Testis (tissue), 3 donors: ENCODE data around the gene DDT. TPM values are rescaled to one million over a fixed set of nuclear protein-coding genes. Genes with fewer than 3 reads are reported as not detected.
"Not testable (repeated sequence)": the region's sequence is repeated elsewhere in the genome, so short reads cannot be mapped to it uniquely, and the experiment has no call there.

Experiments used
- DNase-seq: peaks from one replicate; pipeline ENCODE4 v3.0.0-alpha.2; 2019
- H3K27ac ChIP-seq, 2 donors: fragments of 200-600 bp; sonication (generic); one replicate each; pipeline ENCODE4 v1.5.1; 2019
- H3K27me3 ChIP-seq: fragments of 200-600 bp; sonication (generic); one replicate; pipeline ENCODE4 v1.5.1; 2019
- H3K36me3 ChIP-seq: fragments of 200-600 bp; sonication (generic); one replicate; pipeline ENCODE4 v1.5.1; 2017; ENCODE audit warnings: low read depth; ENCODE audit errors: missing control alignments
- H3K4me1 ChIP-seq: fragments of 200-600 bp; sonication (generic); one replicate; pipeline ENCODE4 v1.5.1; 2019
- H3K4me3 ChIP-seq, 2 donors: fragments of 200-600 bp; sonication (generic); one replicate each; pipeline ENCODE4 v1.5.1; 2017 to 2019
- H3K9me3 ChIP-seq: fragments of 200-600 bp; sonication (generic); one replicate; pipeline ENCODE4 v1.5.1; 2017
- POLR2A ChIP-seq: fragments of 450-650 bp; IDR thresholded peaks from one replicate; pipeline ENCODE4 v1.6.1; 2017; ENCODE audit warnings: antibody characterized with exemption, mild to moderate bottlenecking, moderate library complexity
- WGBS, 2 donors: methylation state at CpG; one replicate each; pipeline ENCODE4 v1.1.5; 2018; 5-methylcytosine and 5-hydroxymethylcytosine counted together
- intact Hi-C: fragments of 100-400 bp; cut with DNase I; formaldehyde crosslinking; loops from one replicate; pipeline ENCODE4 v1.15.1; 2023; ENCODE audit warnings: low total_unique reads
- polyA plus RNA-seq: library from polyadenylated mRNA; stranded (reverse); fragments of 350-450 nt; fragmentation: Illumina TruSeq; extraction: RNeasy Lipid Tissue Mini Kit (QIAGEN cat#74804); gene quantifications from one replicate; pipeline ENCODE4 v1.2.3, GENCODE V29; 2014; ENCODE audit warnings: low read depth, low replicate concordance; ENCODE audit not compliant: insufficient read depth
- total RNA-seq, 2 donors: library from RNA; depleted of rRNA; stranded (reverse); fragments of >200 nt; gene quantifications; one replicate each; pipeline ENCODE4 v1.2.3, GENCODE V29; 2016
- TF ChIP-seq, protein P1 (sequence below), 3 experiments: fragments of 450-650 bp in 2 of 3; fragments of 200-600 bp in 1 of 3; sonication (generic) in 1 of 3; IDR thresholded peaks; one replicate each; pipeline ENCODE4 v1.5.1; 2016 to 2019; ENCODE audit warnings: antibody characterized with exemption in 3 of 3, mild to moderate bottlenecking in 2 of 3, moderate library complexity in 1 of 3

DDT gene
- total and polyA plus RNA-seq, 3 donors from 2014 or later, result 79.7 to 80.5 (median 80.0) TPM

DNA sequence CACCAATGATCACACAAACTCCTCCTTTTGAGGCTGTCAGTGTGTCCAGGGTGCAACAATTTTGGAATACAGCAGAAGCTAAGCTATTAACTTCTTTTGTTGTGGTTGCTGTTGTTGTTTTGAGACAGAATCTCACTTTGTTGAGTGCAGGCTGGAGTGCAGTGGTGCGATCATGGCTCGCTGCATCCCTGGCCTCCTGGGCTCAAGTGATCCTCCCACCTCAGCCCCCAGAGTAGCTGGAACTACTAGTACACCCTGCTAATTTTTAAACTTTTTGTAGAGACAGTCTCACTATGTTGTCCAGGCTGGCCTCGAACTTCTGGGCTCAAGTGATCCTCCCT is 35.3 kb downstream of the DDT start:
- Histone ChIP-seq H3K4me1 (no peaks in the 10 kb centered on the region), H3K27me3 (no peaks in the 10 kb centered on the region), H3K36me3 (no peaks in the 10 kb centered on the region), H3K9me3 (no peaks in the 10 kb centered on the region), H3K27ac (no peak overlapping the region), H3K4me3 (no peak overlapping the region)
- TF ChIP-seq POLR2A, result no peak
- TF ChIP-seq, protein P1, sequence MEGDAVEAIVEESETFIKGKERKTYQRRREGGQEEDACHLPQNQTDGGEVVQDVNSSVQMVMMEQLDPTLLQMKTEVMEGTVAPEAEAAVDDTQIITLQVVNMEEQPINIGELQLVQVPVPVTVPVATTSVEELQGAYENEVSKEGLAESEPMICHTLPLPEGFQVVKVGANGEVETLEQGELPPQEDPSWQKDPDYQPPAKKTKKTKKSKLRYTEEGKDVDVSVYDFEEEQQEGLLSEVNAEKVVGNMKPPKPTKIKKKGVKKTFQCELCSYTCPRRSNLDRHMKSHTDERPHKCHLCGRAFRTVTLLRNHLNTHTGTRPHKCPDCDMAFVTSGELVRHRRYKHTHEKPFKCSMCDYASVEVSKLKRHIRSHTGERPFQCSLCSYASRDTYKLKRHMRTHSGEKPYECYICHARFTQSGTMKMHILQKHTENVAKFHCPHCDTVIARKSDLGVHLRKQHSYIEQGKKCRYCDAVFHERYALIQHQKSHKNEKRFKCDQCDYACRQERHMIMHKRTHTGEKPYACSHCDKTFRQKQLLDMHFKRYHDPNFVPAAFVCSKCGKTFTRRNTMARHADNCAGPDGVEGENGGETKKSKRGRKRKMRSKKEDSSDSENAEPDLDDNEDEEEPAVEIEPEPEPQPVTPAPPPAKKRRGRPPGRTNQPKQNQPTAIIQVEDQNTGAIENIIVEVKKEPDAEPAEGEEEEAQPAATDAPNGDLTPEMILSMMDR (IDR thresholded peaks at IDR 0.05), result no peak
- no peak for DNase-seq
- intact Hi-C loops, result no loop called here
- WGBS, 2 donors, result 56 to 75% methylated on average over 3 of the region's 3 CpGs

DNA sequence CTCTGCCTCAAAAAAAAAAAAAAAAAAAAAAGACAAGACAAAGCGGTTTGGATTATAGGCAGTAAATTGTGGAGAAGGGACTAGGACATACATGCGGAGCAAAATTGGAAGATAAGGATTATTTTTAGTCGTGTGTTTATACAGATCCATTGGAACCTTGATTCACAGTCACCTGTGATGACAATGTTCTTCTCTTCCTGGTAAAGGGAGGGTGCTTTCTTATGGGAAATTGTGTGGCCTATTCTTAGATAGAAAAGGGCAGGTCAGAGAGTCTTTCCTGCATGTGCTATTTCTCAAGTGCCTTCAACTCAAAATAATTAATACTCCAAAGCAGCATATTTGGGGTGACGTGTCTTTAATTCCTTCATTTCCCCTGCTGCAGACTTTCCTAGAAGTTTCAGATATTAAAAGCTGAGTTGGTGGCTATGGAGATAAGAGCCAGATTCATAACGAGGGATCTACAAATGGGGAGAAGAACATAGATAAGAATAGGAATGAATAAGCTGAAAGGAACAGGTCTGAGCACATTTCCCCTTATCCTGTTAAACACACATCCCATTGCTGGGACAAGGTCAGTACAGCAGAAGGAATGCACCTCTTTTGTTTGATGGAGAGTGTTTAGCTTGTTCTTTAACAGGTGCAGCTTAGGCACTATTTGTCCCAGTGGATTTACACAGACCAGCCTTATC is 35.8 kb downstream of the DDT start:
- Histone ChIP-seq H3K27ac (no peak overlapping the region), H3K27me3 (no peaks in the 10 kb centered on the region), H3K4me1 (no peaks in the 10 kb centered on the region), H3K36me3 (no peaks in the 10 kb centered on the region), H3K9me3 (no peaks in the 10 kb centered on the region), H3K4me3 (no peak overlapping the region)
- DNase-seq, result no peak
- 56 to 59% methylated on average over 5 of the region's 5 CpGs for WGBS, 2 donors
- TF ChIP-seq, protein P1 (IDR thresholded peaks at IDR 0.05), result no peak
- no peak for TF ChIP-seq POLR2A
- intact Hi-C loops, result no loop called here

DNA sequence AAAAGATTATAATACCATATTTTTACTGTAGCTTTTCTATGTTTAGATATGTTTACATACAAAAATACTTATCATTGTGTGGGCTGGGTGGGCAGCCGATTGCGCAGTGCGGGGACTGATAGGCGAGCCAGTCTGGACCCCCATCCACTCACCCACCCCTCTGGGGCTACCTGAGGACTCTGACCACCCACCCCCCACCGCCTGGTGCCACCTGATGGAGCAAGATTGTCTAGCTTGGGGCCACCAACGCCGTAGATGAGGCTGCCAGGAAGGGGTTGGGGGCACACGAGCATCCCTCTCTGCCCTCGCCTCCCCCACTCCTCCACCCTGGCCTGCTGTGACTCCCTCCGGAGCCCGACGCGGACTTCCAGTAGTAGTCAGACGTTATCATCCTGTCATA is 47.7 kb downstream of the DDT start:
- no peaks in the 10 kb centered on the region for H3K36me3 ChIP-seq
- intact Hi-C loops, result loop anchor here (5.0 kb wide), 1 partner anchor 46 kb away; the partner anchor contains the start of gene DDT
- no peak overlapping the region for H3K4me3 ChIP-seq

DNA sequence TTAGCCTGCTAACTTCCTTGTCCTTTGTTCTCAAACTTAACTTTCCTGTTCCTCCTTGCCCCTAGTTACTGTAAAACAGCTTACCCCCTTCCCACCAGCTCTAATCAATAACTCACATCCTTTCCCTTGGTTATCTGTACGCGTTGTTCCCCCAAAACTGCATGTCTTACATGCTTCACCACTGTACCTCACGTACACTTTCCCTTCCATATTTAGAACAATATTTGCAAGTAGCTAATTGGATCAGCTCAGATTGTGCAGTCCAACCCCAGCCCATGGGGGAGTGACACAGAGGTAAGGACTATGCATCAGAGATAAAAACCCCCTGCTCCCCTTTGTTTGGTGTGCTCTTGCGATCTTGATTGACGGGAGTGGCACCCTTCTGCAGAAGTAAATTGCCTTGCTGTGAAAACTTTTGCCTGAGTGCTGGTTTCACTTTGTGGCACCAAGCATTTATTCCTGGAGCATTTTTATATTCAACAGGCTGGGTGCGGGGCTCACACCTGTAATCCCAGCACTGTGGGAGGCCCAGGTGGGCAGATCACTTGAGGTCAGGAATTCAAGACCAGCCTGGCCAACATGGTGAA is 49.1 kb downstream of the DDT start:
- Histone ChIP-seq H3K27ac (no peak overlapping the region), H3K4me3 (no peak overlapping the region), H3K9me3 (no peaks in the 10 kb centered on the region), H3K4me1 (no peaks in the 10 kb centered on the region), H3K36me3 (no peaks in the 10 kb centered on the region), H3K27me3 (no peaks in the 10 kb centered on the region)
- intact Hi-C loops, result loop anchor here (5.0 kb wide), 1 partner anchor 47 kb away; the partner anchor contains the start of gene DDT
- 81 to 95% methylated on average over 5 to 6 of the region's 6 CpGs for WGBS, 2 donors
- no peak for DNase-seq
- TF ChIP-seq, protein P1 (IDR thresholded peaks at IDR 0.05), result no peak
- no peak for TF ChIP-seq POLR2A

More for the DNA sequence above, 47.7 kb downstream of the DDT start:
- WGBS, 2 donors, result 71 to 76% methylated on average over 14 of the region's 14 CpGs
- TF ChIP-seq, protein P1 (IDR thresholded peaks at IDR 0.05), result no peak
- no peak for TF ChIP-seq POLR2A
- H3K9me3 ChIP-seq, result no peaks in the 10 kb centered on the region
- no peaks in the 10 kb centered on the region for H3K27me3 ChIP-seq
- H3K27ac ChIP-seq, result no peak overlapping the region
- H3K4me1 ChIP-seq, result no peaks in the 10 kb centered on the region
- DNase-seq, result no peak

DNA sequence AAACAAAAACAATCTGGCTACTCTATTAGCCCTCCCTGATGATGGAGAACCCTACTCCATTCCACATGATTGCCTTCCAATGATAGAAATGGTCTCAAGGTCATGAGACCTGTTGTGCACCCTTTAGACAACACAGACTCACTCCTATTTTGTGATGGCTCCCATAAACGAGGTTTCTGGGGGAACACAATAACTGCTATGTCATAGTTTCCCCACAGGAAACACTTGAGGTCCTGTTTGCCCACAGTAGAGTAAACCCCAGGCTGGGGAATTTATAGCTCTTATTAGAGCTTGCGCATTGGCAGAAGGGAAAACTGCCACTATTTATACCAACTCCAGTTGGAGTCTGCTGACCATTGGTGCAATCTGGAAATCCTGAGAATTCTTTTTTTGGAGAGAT is 51.3 kb downstream of the DDT start:
- H3K36me3 ChIP-seq, result no peaks in the 10 kb centered on the region
- H3K27me3 ChIP-seq, result no peaks in the 10 kb centered on the region
- intact Hi-C loops, result no loop called here
- WGBS, 2 donors, result 70 to 73% methylated on average over 2 of the region's 2 CpGs
- DNase-seq, result no peak
- H3K27ac ChIP-seq, result no peak overlapping the region
- H3K4me3 ChIP-seq, result no peak overlapping the region
- no peak for TF ChIP-seq POLR2A
- TF ChIP-seq, protein P1 (IDR thresholded peaks at IDR 0.05), result no peak
- H3K9me3 ChIP-seq, result no peaks in the 10 kb centered on the region
- no peaks in the 10 kb centered on the region for H3K4me1 ChIP-seq

DNA sequence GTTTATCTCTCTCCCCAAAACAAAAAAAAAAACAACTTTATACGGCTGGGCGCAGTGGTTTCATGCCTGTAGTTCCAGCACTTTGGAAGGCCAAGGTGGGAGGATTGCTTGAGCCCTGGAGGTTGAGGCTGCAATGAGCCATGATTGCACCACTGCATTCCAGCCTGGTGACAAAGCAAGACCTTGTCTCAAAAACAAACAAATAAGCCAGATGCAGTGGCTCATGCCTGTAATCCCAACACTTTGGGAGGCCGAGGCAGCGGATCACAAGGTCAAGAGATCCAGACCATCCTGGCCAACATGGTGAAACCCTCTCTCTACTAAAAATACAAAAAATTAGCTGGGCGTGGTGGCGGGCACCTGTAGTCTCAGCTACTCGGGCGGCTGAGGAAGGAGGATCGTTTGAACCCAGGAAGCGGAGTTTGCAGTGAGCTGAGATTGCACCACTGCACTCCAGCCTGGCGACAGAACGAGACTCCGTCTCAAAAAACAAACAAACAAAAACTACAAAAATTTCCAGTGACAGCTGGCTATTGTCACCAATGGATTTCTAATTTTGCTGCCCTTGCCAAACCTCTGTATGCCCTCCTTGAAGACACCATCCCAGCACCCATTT is 52.5 kb downstream of the DDT start:
- WGBS, 2 donors, result 92% methylated on average over 13 of the region's 13 CpGs
- H3K27ac ChIP-seq, DNase-seq: not testable (repeated sequence)

More for the DNA sequence above, 52.5 kb downstream of the DDT start:
- H3K27me3 ChIP-seq, H3K36me3 ChIP-seq, H3K4me1 ChIP-seq, H3K4me3 ChIP-seq, H3K9me3 ChIP-seq, intact Hi-C loops: not testable (repeated sequence)
